Mesenchymal stem cell (in vitro differentiated cells and primary cell): ENCODE results near the gene BFSP2.

Experiments used
- DNase-seq: peaks from one replicate; pipeline ENCODE4 v3.0.0-alpha.2; 2013
- H2AFZ ChIP-seq: one replicate; pipeline ENCODE4 v1.6.1; 2013; ENCODE audit warnings: low read depth, mild to moderate bottlenecking, control low read depth, inconsistent platforms, low read length, moderate library complexity
- H2AK5ac ChIP-seq: 2 replicates; pipeline ENCODE4 v1.6.1; 2013; ENCODE audit warnings: low read length, moderate library complexity, mild to moderate bottlenecking, inconsistent platforms; ENCODE audit not compliant: severe bottlenecking
- H2BK120ac ChIP-seq: one replicate; pipeline ENCODE4 v1.6.1; 2013; ENCODE audit warnings: low read depth, mild to moderate bottlenecking, inconsistent platforms, low read length, moderate library complexity
- H2BK12ac ChIP-seq, 2 experiments: one replicate each; pipeline ENCODE4 v1.6.1; 2013; ENCODE audit warnings: inconsistent platforms in 2 of 2, low read length in 2 of 2, mild to moderate bottlenecking in 2 of 2, moderate library complexity in 2 of 2, control low read depth in 1 of 2
- H2BK15ac ChIP-seq: one replicate; pipeline ENCODE4 v1.6.1; 2013; ENCODE audit warnings: mild to moderate bottlenecking, low read depth, inconsistent platforms; ENCODE audit not compliant: poor library complexity, severe bottlenecking
- H2BK5ac ChIP-seq: 2 replicates; pipeline ENCODE4 v1.6.1; 2013; ENCODE audit warnings: low read depth, mild to moderate bottlenecking, low read length, control low read depth, inconsistent platforms; ENCODE audit not compliant: poor library complexity, severe bottlenecking
- H3K14ac ChIP-seq, 2 experiments: one replicate each; pipeline ENCODE4 v1.6.1; 2013; ENCODE audit warnings: inconsistent platforms in 2 of 2, low read length in 2 of 2, control low read depth in 1 of 2, mild to moderate bottlenecking in 1 of 2, moderate library complexity in 1 of 2
- H3K18ac ChIP-seq, 2 experiments: one replicate each; pipeline ENCODE4 v1.6.1; 2013; ENCODE audit warnings: inconsistent platforms in 2 of 2, low read length in 2 of 2, control low read depth in 1 of 2, low read depth in 1 of 2, mild to moderate bottlenecking in 1 of 2
- H3K23ac ChIP-seq, 2 experiments: one replicate each; pipeline ENCODE4 v1.6.1; 2013; ENCODE audit warnings: inconsistent platforms in 2 of 2, low read length in 2 of 2, mild to moderate bottlenecking in 2 of 2, moderate library complexity in 2 of 2, control low read depth in 1 of 2
- H3K27ac ChIP-seq: 2 replicates; pipeline ENCODE4 v1.5.1; 2013; ENCODE audit warnings: mild to moderate bottlenecking, moderate library complexity, low read length, control low read depth, inconsistent platforms; ENCODE audit not compliant: poor library complexity, severe bottlenecking
- H3K27me3 ChIP-seq, 2 experiments: 2 replicates each; pipeline versions ENCODE4 v1.6.1 to v1.7.0; 2013; ENCODE audit warnings: low read length in 2 of 2, mild to moderate bottlenecking in 2 of 2, moderate library complexity in 2 of 2, control low read depth in 1 of 2, inconsistent platforms in 1 of 2; ENCODE audit not compliant: control insufficient read depth in 1 of 2, insufficient read depth in 1 of 2
- H3K36me3 ChIP-seq, 2 experiments: 2 replicates each; pipeline versions ENCODE4 v1.6.1 to v1.7.0; 2013; ENCODE audit warnings: low read length in 2 of 2, control low read depth in 1 of 2, inconsistent platforms in 1 of 2, low read depth in 1 of 2, mild to moderate bottlenecking in 1 of 2; ENCODE audit not compliant: insufficient read depth in 2 of 2, control insufficient read depth in 1 of 2
- H3K4ac ChIP-seq, 2 experiments: one replicate each; pipeline ENCODE4 v1.6.1; 2013; ENCODE audit warnings: inconsistent platforms in 2 of 2, low read length in 2 of 2, mild to moderate bottlenecking in 2 of 2, moderate library complexity in 2 of 2, control low read depth in 1 of 2, low read depth in 1 of 2
- H3K4me1 ChIP-seq: 2 replicates; pipeline ENCODE4 v1.6.1; 2013; ENCODE audit warnings: low read depth, low read length, control low read depth; ENCODE audit not compliant: control insufficient read depth, insufficient read depth
- H3K4me2 ChIP-seq: 2 replicates; pipeline ENCODE4 v1.6.1; 2013; ENCODE audit warnings: low read length, mild to moderate bottlenecking, inconsistent platforms; ENCODE audit not compliant: poor library complexity, severe bottlenecking
- H3K4me3 ChIP-seq, 2 experiments: 2 replicates each; pipeline versions ENCODE4 v1.5.1 to v1.7.0; 2013; ENCODE audit warnings: low read length in 2 of 2, mild to moderate bottlenecking in 2 of 2, control low read depth in 1 of 2, low read depth in 1 of 2; ENCODE audit not compliant: insufficient read depth in 1 of 2
- H3K79me1 ChIP-seq: replicated peaks from 2 replicates; pipeline ENCODE4 v1.6.1; 2013; ENCODE audit warnings: mild to moderate bottlenecking, control low read depth, low read length, inconsistent platforms; ENCODE audit not compliant: poor library complexity, severe bottlenecking
- H3K9ac ChIP-seq: 2 replicates; pipeline ENCODE4 v1.7.0; 2013; ENCODE audit warnings: mild to moderate bottlenecking, low read length, moderate library complexity
- H3K9me3 ChIP-seq: 2 replicates; pipeline ENCODE4 v1.7.0; 2013; ENCODE audit warnings: mild to moderate bottlenecking, low read length; ENCODE audit not compliant: control insufficient read depth
- H4K8ac ChIP-seq: one replicate; pipeline ENCODE4 v1.6.1; 2013; ENCODE audit warnings: inconsistent platforms, mild to moderate bottlenecking, low read length, moderate library complexity
- H4K91ac ChIP-seq: one replicate; pipeline ENCODE4 v1.6.1; 2013; ENCODE audit warnings: mild to moderate bottlenecking, low read length, inconsistent platforms
- WGBS: methylation state at CpG from one replicate; pipeline ENCODE4 v1.1.7; 2013; ENCODE audit warnings: mixed read lengths; 5-methylcytosine and 5-hydroxymethylcytosine counted together

BFSP2 gene

GRCh38 chr3:133414021-133414392 is 14.2 kb downstream of the BFSP2 start:
- no peak for DNase-seq
- Histone ChIP-seq H3K14ac (no peak overlapping the region), H2AK5ac (no peak overlapping the region), H2AFZ (no peak overlapping the region), H3K23ac (no peak overlapping the region), H3K18ac (peak overlapping the region in 1 of 2 experiments; percentile 48), H3K4ac (no peak overlapping the region), H3K9ac (peak overlapping the region; percentile 72), H2BK12ac (peak overlapping the region in 1 of 2 experiments; percentile 71), H3K9me3 (no peaks in the 10 kb centered on the region), H2BK5ac (no peak overlapping the region), H3K27me3 (peaks cover 0 to 14% of the 10 kb centered on the region in 2 experiments), H3K4me1 (peaks cover 5% of the 10 kb centered on the region), H2BK120ac (no peak overlapping the region), H3K79me1 (no peaks in the 10 kb centered on the region), H4K8ac (no peak overlapping the region), H2BK15ac (no peak overlapping the region), H3K4me2 (no peak overlapping the region), H4K91ac (no peak overlapping the region), H3K36me3 (no peaks in the 10 kb centered on the region), H3K4me3 (no peak overlapping the region), H3K27ac (no peak overlapping the region)
- WGBS = 92% methylated on average over 4 of the region's 4 CpGs

- no peak overlapping the region for H2BK120ac ChIP-seq
- H3K14ac ChIP-seq = no peak overlapping the region
- H2BK12ac ChIP-seq = no peak overlapping the region
- peaks cover 9 to 21% of the 10 kb centered on the region in 2 experiments for H3K27me3 ChIP-seq
- no peak overlapping the region for H3K18ac ChIP-seq
- H2BK15ac ChIP-seq = no peak overlapping the region
- H4K8ac ChIP-seq = no peak overlapping the region
- H3K79me1 ChIP-seq = no peaks in the 10 kb centered on the region
- no peak overlapping the region for H3K4me2 ChIP-seq
- H2BK5ac ChIP-seq = no peak overlapping the region
- no peaks in the 10 kb centered on the region for H3K36me3 ChIP-seq
- 88% methylated on average over 7 of the region's 7 CpGs for WGBS
- no peak overlapping the region for H3K27ac ChIP-seq
- peaks cover 2% of the 10 kb centered on the region for H3K4me1 ChIP-seq
- no peak overlapping the region for H2AK5ac ChIP-seq
- H3K23ac ChIP-seq = no peak overlapping the region
- DNase-seq = no peak
- no peak overlapping the region for H2AFZ ChIP-seq
- H3K4ac ChIP-seq = no peak overlapping the region
- H4K91ac ChIP-seq = no peak overlapping the region
- H3K4me3 ChIP-seq = no peak overlapping the region
- no peak overlapping the region for H3K9ac ChIP-seq
- H3K9me3 ChIP-seq = no peaks in the 10 kb centered on the region
Measured at GRCh38 chr3:133418361-133418760, 18.5 kb downstream of the BFSP2 start.

GRCh38 chr3:133419151-133419909 is 19.5 kb downstream of the BFSP2 start:
- Histone ChIP-seq H2BK120ac (no peak overlapping the region), H3K36me3 (no peaks in the 10 kb centered on the region), H3K9ac (no peak overlapping the region), H3K4me1 (peaks cover 1% of the 10 kb centered on the region), H2AFZ (no peak overlapping the region), H3K4ac (no peak overlapping the region), H3K23ac (no peak overlapping the region), H2BK15ac (no peak overlapping the region), H2BK12ac (no peak overlapping the region), H2BK5ac (no peak overlapping the region), H3K4me3 (peak overlapping the region in 1 of 2 experiments; percentile 18), H3K9me3 (no peaks in the 10 kb centered on the region), H3K18ac (no peak overlapping the region), H3K14ac (no peak overlapping the region), H2AK5ac (no peak overlapping the region), H3K79me1 (no peaks in the 10 kb centered on the region), H3K4me2 (no peak overlapping the region), H4K91ac (no peak overlapping the region), H3K27me3 (peaks cover 9 to 21% of the 10 kb centered on the region in 2 experiments), H3K27ac (no peak overlapping the region), H4K8ac (no peak overlapping the region)
- no peak for DNase-seq
- WGBS = 91% methylated on average over 15 of the region's 15 CpGs

- Histone ChIP-seq H2BK5ac (no peak overlapping the region), H3K18ac (no peak overlapping the region), H3K4ac (no peak overlapping the region), H3K79me1 (no peaks in the 10 kb centered on the region), H3K9me3 (no peaks in the 10 kb centered on the region), H3K4me2 (no peak overlapping the region), H2BK120ac (no peak overlapping the region), H2AFZ (no peak overlapping the region), H4K8ac (no peak overlapping the region), H3K27ac (no peak overlapping the region), H3K4me1 (peaks cover 1% of the 10 kb centered on the region), H3K27me3 (peaks cover 12 to 25% of the 10 kb centered on the region in 2 experiments), H3K36me3 (no peaks in the 10 kb centered on the region), H4K91ac (no peak overlapping the region), H3K14ac (no peak overlapping the region), H3K23ac (no peak overlapping the region), H2BK12ac (no peak overlapping the region), H3K4me3 (no peak overlapping the region), H2AK5ac (no peak overlapping the region), H3K9ac (no peak overlapping the region), H2BK15ac (no peak overlapping the region)
- no peak for DNase-seq
- WGBS = 84% methylated on average over 8 of the region's 9 CpGs
Measured at GRCh38 chr3:133424937-133425869, 25.3 kb downstream of the BFSP2 start.
